HepG2 (cell line): ENCODE data around the gene CHPF. TPM values are rescaled to one million over a fixed set of nuclear protein-coding genes. Genes with fewer than 3 reads are reported as not detected.
A peak's percentile ranks its signal among the peaks of the same experiment; 100 is the strongest.

Source experiments
- AHR ChIP-seq: IDR thresholded peaks from 2 replicates; pipeline ENCODE4 v1.6.1; 2018; ENCODE audit warnings: missing genetic modification reagents, missing compliant biosample characterization
- ASH2L ChIP-seq: fragments of 300-600, 200-600 bp; sonication (generic); IDR thresholded peaks from 2 replicates; pipeline ENCODE4 v1.7.0; 2017; ENCODE audit warnings: low read depth, mild to moderate bottlenecking, moderate library complexity, mixed read lengths, low read length; ENCODE audit not compliant: insufficient read length
- ATF7-NPFF ChIP-seq: sonication (generic); formaldehyde crosslinking; IDR thresholded peaks from 2 replicates; pipeline ENCODE4 v1.8.1; 2023; ENCODE audit warnings: mild to moderate bottlenecking, low read depth, missing genetic modification reagents, moderate library complexity
- ERF ChIP-seq: IDR thresholded peaks from 2 replicates; pipeline ENCODE4 v1.6.1; 2018; ENCODE audit warnings: missing biosample characterization, missing genetic modification reagents
- RAD21 ChIP-seq: fragments of 450-650 bp; formaldehyde crosslinking; IDR thresholded peaks from 2 replicates; pipeline ENCODE4 v1.5.0; 2020; ENCODE audit warnings: mild to moderate bottlenecking
- RARG ChIP-seq: sonication (generic); formaldehyde crosslinking; IDR thresholded peaks from 2 replicates; pipeline ENCODE4 v1.4.0; 2020; ENCODE audit warnings: low read depth, mild to moderate bottlenecking, missing genetic modification reagents
- RORA ChIP-seq: sonication (generic); formaldehyde crosslinking; IDR thresholded peaks from 2 replicates; pipeline ENCODE4 v1.5.0; 2020; ENCODE audit warnings: mild to moderate bottlenecking, missing genetic modification reagents, moderate library complexity
- SMARCC2 ChIP-seq: fragments of 450-650 bp; IDR thresholded peaks from 2 replicates; pipeline ENCODE4 v1.6.1; 2017; ENCODE audit warnings: antibody characterized with exemption, mild to moderate bottlenecking
- ZBTB42 ChIP-seq: sonication (generic); formaldehyde crosslinking; IDR thresholded peaks from 2 replicates; pipeline ENCODE4 v1.5.0; 2020; ENCODE audit warnings: mild to moderate bottlenecking, missing genetic modification reagents
- ZMYM2 ChIP-seq: sonication (generic); formaldehyde crosslinking; IDR thresholded peaks from 2 replicates; pipeline ENCODE4 v1.8.0; 2022; ENCODE audit warnings: mild to moderate bottlenecking, missing genetic modification reagents
- ZNF263 ChIP-seq: sonication (generic); formaldehyde crosslinking; IDR thresholded peaks from 2 replicates; pipeline ENCODE4 v1.4.0; 2020; ENCODE audit warnings: missing genetic modification reagents
- ZNF451 ChIP-seq: sonication (generic); formaldehyde crosslinking; IDR thresholded peaks from 2 replicates; pipeline ENCODE4 v1.5.0; 2020; ENCODE audit warnings: mild to moderate bottlenecking, missing genetic modification reagents
- polyA plus RNA-seq, 8 experiments: library from polyadenylated mRNA; depleted of rRNA in 3 of 8; stranded (reverse) in 7 of 8; unstranded in 1 of 8; fragments of >200 nt; fragmentation: Illumina TruSeq in 4 of 8; extraction: Trizol in 4 of 8; gene quantifications; 2 replicates each; pipeline versions ENCODE4 v1.2.1 to v1.2.3, GENCODE V29; 2011 to 2016; ENCODE audit warnings: low read depth in 4 of 8, missing spikeins in 1 of 8, mixed read lengths in 1 of 8; ENCODE audit not compliant: insufficient read depth in 1 of 8
- total RNA-seq, 5 experiments: library from RNA; depleted of rRNA; stranded (reverse); fragments of >200 nt; fragmentation: Illumina TruSeq; extraction: Trizol; gene quantifications; 2 replicates each; pipeline ENCODE4 v1.2.3, GENCODE V29; 2016; ENCODE audit warnings: low read depth in 1 of 5
- TF ChIP-seq, protein P1 (sequence below), 2 experiments: sonication (generic) in 1 of 2; formaldehyde crosslinking in 1 of 2; IDR thresholded peaks; 2 replicates each; pipeline versions ENCODE4 v1.6.1 to v1.9.0; 2014 to 2022; ENCODE audit warnings: antibody characterized with exemption in 1 of 2, borderline replicate concordance in 1 of 2, inconsistent platforms in 1 of 2, low read depth in 1 of 2, missing genetic modification reagents in 1 of 2
- TF ChIP-seq, protein P2 (sequence below): sonication (generic); formaldehyde crosslinking; IDR thresholded peaks from 2 replicates; pipeline ENCODE4 v1.4.0; 2020; ENCODE audit warnings: missing genetic modification reagents
- TF ChIP-seq, protein P3 (sequence below): sonication (generic); formaldehyde crosslinking; IDR thresholded peaks from 2 replicates; pipeline ENCODE4 v1.4.0; 2020; ENCODE audit warnings: missing genetic modification reagents, borderline replicate concordance
- TF ChIP-seq, protein P4 (sequence below): sonication (generic); formaldehyde crosslinking; IDR thresholded peaks from 2 replicates; pipeline ENCODE4; 2020; ENCODE audit warnings: missing genetic modification reagents, mild to moderate bottlenecking, borderline replicate concordance

Gene CHPF
- total and polyA plus RNA-seq, 2 of the 13 experiments (the other 11 are each of a cell fraction or from before 2014, with no cell fraction given), result 79.6 to 111 TPM

DNA sequence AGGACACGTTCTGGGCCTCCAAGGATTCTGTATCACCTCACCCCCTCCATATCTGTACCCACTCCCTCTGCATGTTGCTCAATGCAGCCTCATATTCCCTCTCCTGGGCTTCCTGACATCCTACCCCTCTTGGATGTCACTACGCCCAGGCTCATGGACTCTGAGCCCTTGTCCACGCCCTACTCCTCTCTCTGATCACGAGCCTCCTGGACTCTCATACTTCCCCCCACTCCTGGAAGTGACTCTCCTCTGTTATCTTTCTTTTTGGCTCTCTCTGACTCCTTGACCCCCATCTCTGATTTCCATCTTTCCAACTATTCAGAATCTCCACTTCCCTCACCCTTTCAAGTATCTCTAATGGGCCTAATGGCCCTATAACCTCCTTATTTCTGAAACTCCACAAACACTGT is 2.3 kb upstream of the CHPF start (continued):
- TF ChIP-seq, protein P1, sequence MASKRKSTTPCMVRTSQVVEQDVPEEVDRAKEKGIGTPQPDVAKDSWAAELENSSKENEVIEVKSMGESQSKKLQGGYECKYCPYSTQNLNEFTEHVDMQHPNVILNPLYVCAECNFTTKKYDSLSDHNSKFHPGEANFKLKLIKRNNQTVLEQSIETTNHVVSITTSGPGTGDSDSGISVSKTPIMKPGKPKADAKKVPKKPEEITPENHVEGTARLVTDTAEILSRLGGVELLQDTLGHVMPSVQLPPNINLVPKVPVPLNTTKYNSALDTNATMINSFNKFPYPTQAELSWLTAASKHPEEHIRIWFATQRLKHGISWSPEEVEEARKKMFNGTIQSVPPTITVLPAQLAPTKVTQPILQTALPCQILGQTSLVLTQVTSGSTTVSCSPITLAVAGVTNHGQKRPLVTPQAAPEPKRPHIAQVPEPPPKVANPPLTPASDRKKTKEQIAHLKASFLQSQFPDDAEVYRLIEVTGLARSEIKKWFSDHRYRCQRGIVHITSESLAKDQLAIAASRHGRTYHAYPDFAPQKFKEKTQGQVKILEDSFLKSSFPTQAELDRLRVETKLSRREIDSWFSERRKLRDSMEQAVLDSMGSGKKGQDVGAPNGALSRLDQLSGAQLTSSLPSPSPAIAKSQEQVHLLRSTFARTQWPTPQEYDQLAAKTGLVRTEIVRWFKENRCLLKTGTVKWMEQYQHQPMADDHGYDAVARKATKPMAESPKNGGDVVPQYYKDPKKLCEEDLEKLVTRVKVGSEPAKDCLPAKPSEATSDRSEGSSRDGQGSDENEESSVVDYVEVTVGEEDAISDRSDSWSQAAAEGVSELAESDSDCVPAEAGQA (IDR thresholded peaks at IDR 0.05; ENCODE audit: low read depth), result no peak
- TF ChIP-seq, protein P1 (CRISPR knock-in tag; IDR thresholded peaks at IDR 0.05; ENCODE audit: borderline replicate concordance), result no peak
- TF ChIP-seq, protein P2, sequence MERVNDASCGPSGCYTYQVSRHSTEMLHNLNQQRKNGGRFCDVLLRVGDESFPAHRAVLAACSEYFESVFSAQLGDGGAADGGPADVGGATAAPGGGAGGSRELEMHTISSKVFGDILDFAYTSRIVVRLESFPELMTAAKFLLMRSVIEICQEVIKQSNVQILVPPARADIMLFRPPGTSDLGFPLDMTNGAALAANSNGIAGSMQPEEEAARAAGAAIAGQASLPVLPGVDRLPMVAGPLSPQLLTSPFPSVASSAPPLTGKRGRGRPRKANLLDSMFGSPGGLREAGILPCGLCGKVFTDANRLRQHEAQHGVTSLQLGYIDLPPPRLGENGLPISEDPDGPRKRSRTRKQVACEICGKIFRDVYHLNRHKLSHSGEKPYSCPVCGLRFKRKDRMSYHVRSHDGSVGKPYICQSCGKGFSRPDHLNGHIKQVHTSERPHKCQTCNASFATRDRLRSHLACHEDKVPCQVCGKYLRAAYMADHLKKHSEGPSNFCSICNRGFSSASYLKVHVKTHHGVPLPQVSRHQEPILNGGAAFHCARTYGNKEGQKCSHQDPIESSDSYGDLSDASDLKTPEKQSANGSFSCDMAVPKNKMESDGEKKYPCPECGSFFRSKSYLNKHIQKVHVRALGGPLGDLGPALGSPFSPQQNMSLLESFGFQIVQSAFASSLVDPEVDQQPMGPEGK (CRISPR knock-in tag), result peak; percentile 81
- TF ChIP-seq ZNF451 (CRISPR knock-in tag) (no peak), ERF (CRISPR knock-in tag) (peak; percentile 79), RARG (no peak), ATF7-NPFF (no peak), RORA (CRISPR knock-in tag) (no peak), ZNF263 (CRISPR knock-in tag) (no peak), ZBTB42 (CRISPR knock-in tag) (no peak), ASH2L (peak; percentile 53), AHR (no peak), RAD21 (CRISPR knock-in tag) (0 out of 2 replicates have a peak, but pooled peaks have one; percentile 10), ZMYM2 (CRISPR knock-in tag) (no peak), SMARCC2 (no peak)
- TF ChIP-seq, protein P3, sequence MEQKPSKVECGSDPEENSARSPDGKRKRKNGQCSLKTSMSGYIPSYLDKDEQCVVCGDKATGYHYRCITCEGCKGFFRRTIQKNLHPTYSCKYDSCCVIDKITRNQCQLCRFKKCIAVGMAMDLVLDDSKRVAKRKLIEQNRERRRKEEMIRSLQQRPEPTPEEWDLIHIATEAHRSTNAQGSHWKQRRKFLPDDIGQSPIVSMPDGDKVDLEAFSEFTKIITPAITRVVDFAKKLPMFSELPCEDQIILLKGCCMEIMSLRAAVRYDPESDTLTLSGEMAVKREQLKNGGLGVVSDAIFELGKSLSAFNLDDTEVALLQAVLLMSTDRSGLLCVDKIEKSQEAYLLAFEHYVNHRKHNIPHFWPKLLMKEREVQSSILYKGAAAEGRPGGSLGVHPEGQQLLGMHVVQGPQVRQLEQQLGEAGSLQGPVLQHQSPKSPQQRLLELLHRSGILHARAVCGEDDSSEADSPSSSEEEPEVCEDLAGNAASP (CRISPR knock-in tag), result peak; percentile 66; the same call in 1 of the 2 replicates
- TF ChIP-seq, protein P4, sequence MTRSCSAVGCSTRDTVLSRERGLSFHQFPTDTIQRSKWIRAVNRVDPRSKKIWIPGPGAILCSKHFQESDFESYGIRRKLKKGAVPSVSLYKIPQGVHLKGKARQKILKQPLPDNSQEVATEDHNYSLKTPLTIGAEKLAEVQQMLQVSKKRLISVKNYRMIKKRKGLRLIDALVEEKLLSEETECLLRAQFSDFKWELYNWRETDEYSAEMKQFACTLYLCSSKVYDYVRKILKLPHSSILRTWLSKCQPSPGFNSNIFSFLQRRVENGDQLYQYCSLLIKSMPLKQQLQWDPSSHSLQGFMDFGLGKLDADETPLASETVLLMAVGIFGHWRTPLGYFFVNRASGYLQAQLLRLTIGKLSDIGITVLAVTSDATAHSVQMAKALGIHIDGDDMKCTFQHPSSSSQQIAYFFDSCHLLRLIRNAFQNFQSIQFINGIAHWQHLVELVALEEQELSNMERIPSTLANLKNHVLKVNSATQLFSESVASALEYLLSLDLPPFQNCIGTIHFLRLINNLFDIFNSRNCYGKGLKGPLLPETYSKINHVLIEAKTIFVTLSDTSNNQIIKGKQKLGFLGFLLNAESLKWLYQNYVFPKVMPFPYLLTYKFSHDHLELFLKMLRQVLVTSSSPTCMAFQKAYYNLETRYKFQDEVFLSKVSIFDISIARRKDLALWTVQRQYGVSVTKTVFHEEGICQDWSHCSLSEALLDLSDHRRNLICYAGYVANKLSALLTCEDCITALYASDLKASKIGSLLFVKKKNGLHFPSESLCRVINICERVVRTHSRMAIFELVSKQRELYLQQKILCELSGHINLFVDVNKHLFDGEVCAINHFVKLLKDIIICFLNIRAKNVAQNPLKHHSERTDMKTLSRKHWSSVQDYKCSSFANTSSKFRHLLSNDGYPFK, result no peak
